BLaER1 (cell line): ENCODE data around the gene SPON1.

Experiments used
- H3K27ac ChIP-seq: shearing (Covaris generic); formaldehyde crosslinking; 2 replicates; pipeline ENCODE4 v1.8.1; 2022
- H3K27me3 ChIP-seq: shearing (Covaris generic); formaldehyde crosslinking; 2 replicates; pipeline ENCODE4 v1.8.1; 2022
- H3K36me3 ChIP-seq: shearing (Covaris generic); formaldehyde crosslinking; 2 replicates; pipeline ENCODE4 v1.8.1; 2022
- H3K4me1 ChIP-seq: shearing (Covaris generic); formaldehyde crosslinking; 2 replicates; pipeline ENCODE4 v1.8.1; 2022
- H3K4me2 ChIP-seq: shearing (Covaris generic); formaldehyde crosslinking; 2 replicates; pipeline ENCODE4 v1.8.1; 2022
- H3K4me3 ChIP-seq: shearing (Covaris generic); formaldehyde crosslinking; 2 replicates; pipeline ENCODE4 v1.8.1; 2022
- H3K9ac ChIP-seq: shearing (Covaris generic); formaldehyde crosslinking; 2 replicates; pipeline ENCODE4 v1.8.1; 2022
- H3K9me3 ChIP-seq: shearing (Covaris generic); formaldehyde crosslinking; 2 replicates; pipeline ENCODE4 v1.8.1; 2022
- H4K20me1 ChIP-seq: shearing (Covaris generic); formaldehyde crosslinking; 2 replicates; pipeline ENCODE4 v1.8.1; 2022
- Cebpa-rat ChIP-seq: shearing (Covaris generic); IDR thresholded peaks from 2 replicates; pipeline ENCODE4 v1.8.1; 2022

SPON1 gene

GRCh38 chr11:14052198-14052597 lies 89.7 kb downstream of the SPON1 start:
- Histone ChIP-seq H3K27ac (no peak overlapping the region), H3K9me3 (no peaks in the 10 kb centered on the region), H3K36me3 (no peaks in the 10 kb centered on the region), H3K4me2 (no peak overlapping the region), H3K9ac (no peak overlapping the region), H3K27me3 (no peaks in the 10 kb centered on the region), H4K20me1 (no peaks in the 10 kb centered on the region), H3K4me3 (no peak overlapping the region), H3K4me1 (peaks cover 5% of the 10 kb centered on the region; the same call in 1 of the 2 replicates)
- no peak for TF ChIP-seq Cebpa-rat

DNA sequence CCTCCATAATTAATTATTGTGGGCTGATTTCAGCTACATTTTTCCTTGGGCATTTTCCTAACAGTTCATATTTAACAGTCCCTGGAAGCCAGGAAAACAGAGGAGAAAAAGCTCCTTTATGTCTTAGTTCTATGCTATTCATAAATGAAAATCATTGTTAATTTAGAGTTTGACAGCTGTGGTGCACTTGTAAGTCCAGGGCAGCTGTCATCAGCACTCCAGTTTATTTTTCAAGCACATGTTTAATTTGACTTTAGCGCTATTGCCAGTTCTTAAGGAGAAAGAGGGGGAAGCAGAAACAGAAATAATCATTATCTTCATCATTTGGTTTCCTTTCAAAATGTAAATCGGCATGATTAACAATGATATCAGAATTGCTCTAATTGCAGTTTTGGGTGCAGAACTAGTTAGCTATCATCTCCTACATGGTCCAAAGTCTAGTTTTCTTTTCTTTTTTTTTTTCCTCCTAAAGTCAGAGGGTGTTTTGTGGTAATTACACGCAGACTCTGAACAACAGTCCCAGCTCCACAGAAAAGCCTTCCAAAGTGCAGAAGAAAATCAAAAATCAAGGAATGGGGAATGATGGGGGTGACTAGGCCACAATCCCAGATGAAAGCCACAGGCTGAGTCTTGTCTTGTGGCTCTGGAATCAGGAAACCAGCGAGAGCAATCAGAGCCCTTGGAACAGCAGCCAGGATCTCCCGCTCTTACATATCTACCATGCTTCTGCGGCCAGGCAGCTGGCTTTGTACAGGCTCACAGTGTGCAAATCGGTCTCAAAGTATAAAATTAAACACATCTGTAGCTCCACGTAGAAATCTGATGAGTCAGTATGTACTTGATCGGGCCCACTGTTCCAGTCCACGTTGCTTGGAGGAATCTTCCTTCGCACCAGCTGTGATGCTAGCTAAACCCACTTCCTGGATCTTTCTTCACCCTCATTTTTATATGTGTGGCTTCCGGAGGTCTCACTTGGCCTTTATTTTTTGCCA lies 91.9 kb downstream of the SPON1 start:
- Histone ChIP-seq H4K20me1 (no peaks in the 10 kb centered on the region), H3K9ac (no peak overlapping the region), H3K36me3 (no peaks in the 10 kb centered on the region), H3K4me1 (peaks cover 5% of the 10 kb centered on the region; the same call in 1 of the 2 replicates), H3K9me3 (no peaks in the 10 kb centered on the region), H3K4me2 (peak overlapping the region; percentile 5; the same call in 1 of the 2 replicates), H3K27me3 (no peaks in the 10 kb centered on the region), H3K27ac (no peak overlapping the region), H3K4me3 (no peak overlapping the region)
- no peak for TF ChIP-seq Cebpa-rat

GRCh38 chr11:14055936-14056335 lies 93.4 kb downstream of the SPON1 start:
- no peaks in the 10 kb centered on the region for H3K27me3 ChIP-seq
- no peak overlapping the region for H3K4me3 ChIP-seq
- peaks cover 5% of the 10 kb centered on the region; the same call in 1 of the 2 replicates for H3K4me1 ChIP-seq
- no peaks in the 10 kb centered on the region for H3K36me3 ChIP-seq
- H3K27ac ChIP-seq: no peak overlapping the region
- no peak overlapping the region for H3K9ac ChIP-seq
- TF ChIP-seq Cebpa-rat: no peak
- H3K4me2 ChIP-seq: no peak overlapping the region
- no peaks in the 10 kb centered on the region for H4K20me1 ChIP-seq
- H3K9me3 ChIP-seq: no peaks in the 10 kb centered on the region

GRCh38 chr11:14058061-14058460 lies 95.5 kb downstream of the SPON1 start:
- Histone ChIP-seq H4K20me1 (no peaks in the 10 kb centered on the region), H3K9ac (no peak overlapping the region), H3K4me3 (no peak overlapping the region), H3K9me3 (no peaks in the 10 kb centered on the region), H3K27ac (no peak overlapping the region), H3K36me3 (no peaks in the 10 kb centered on the region), H3K4me2 (no peak overlapping the region), H3K27me3 (no peaks in the 10 kb centered on the region), H3K4me1 (peaks cover 5% of the 10 kb centered on the region; the same call in 1 of the 2 replicates)
- TF ChIP-seq Cebpa-rat: no peak

GRCh38 chr11:14059491-14059890 lies 97.0 kb downstream of the SPON1 start:
- TF ChIP-seq Cebpa-rat: no peak
- Histone ChIP-seq H3K9me3 (no peaks in the 10 kb centered on the region), H3K9ac (no peak overlapping the region)

GRCh38 chr11:14061721-14062120 lies 99.2 kb downstream of the SPON1 start:
- no peak for TF ChIP-seq Cebpa-rat
- H3K27ac ChIP-seq: no peak overlapping the region
- no peaks in the 10 kb centered on the region for H3K27me3 ChIP-seq

More at GRCh38 chr11:14059491-14059890, 97.0 kb downstream of the SPON1 start:
- Histone ChIP-seq H3K27me3 (no peaks in the 10 kb centered on the region), H3K27ac (no peak overlapping the region), H3K36me3 (no peaks in the 10 kb centered on the region), H3K4me2 (no peak overlapping the region), H3K4me1 (peaks cover 4% of the 10 kb centered on the region; the same call in 1 of the 2 replicates), H4K20me1 (no peaks in the 10 kb centered on the region), H3K4me3 (no peak overlapping the region)

GRCh38 chr11:14065141-14065540 lies 102.6 kb downstream of the SPON1 start:
- H3K27ac ChIP-seq: no peak overlapping the region
- no peak overlapping the region for H3K4me3 ChIP-seq
- no peaks in the 10 kb centered on the region for H3K27me3 ChIP-seq
- H3K4me2 ChIP-seq: no peak overlapping the region
- H3K36me3 ChIP-seq: no peaks in the 10 kb centered on the region
- H3K9ac ChIP-seq: no peak overlapping the region
- no peak for TF ChIP-seq Cebpa-rat
- H3K9me3 ChIP-seq: no peaks in the 10 kb centered on the region
- no peaks in the 10 kb centered on the region for H3K4me1 ChIP-seq
- H4K20me1 ChIP-seq: no peaks in the 10 kb centered on the region

More at GRCh38 chr11:14061721-14062120, 99.2 kb downstream of the SPON1 start:
- Histone ChIP-seq H3K4me2 (no peak overlapping the region), H3K4me3 (no peak overlapping the region), H3K9ac (no peak overlapping the region), H3K36me3 (no peaks in the 10 kb centered on the region), H3K9me3 (no peaks in the 10 kb centered on the region), H3K4me1 (no peaks in the 10 kb centered on the region), H4K20me1 (no peaks in the 10 kb centered on the region)

GRCh38 chr11:14065681-14066080 lies 103.2 kb downstream of the SPON1 start:
- H3K9ac ChIP-seq: no peak overlapping the region
- no peaks in the 10 kb centered on the region for H3K36me3 ChIP-seq
- H3K4me1 ChIP-seq: no peaks in the 10 kb centered on the region
- no peak overlapping the region for H3K4me3 ChIP-seq
- H4K20me1 ChIP-seq: no peaks in the 10 kb centered on the region
- no peak overlapping the region for H3K27ac ChIP-seq
- TF ChIP-seq Cebpa-rat: no peak
- H3K9me3 ChIP-seq: no peaks in the 10 kb centered on the region
- H3K27me3 ChIP-seq: no peaks in the 10 kb centered on the region
- H3K4me2 ChIP-seq: no peak overlapping the region

GRCh38 chr11:14067686-14068085 lies 105.2 kb downstream of the SPON1 start:
- TF ChIP-seq Cebpa-rat: no peak
- no peak overlapping the region for H3K9ac ChIP-seq
- no peak overlapping the region for H3K4me3 ChIP-seq
- no peak overlapping the region for H3K27ac ChIP-seq
- no peak overlapping the region for H3K4me2 ChIP-seq
- H3K4me1 ChIP-seq: no peaks in the 10 kb centered on the region
- H3K9me3 ChIP-seq: no peaks in the 10 kb centered on the region
- no peaks in the 10 kb centered on the region for H3K27me3 ChIP-seq
- H3K36me3 ChIP-seq: no peaks in the 10 kb centered on the region
- H4K20me1 ChIP-seq: no peaks in the 10 kb centered on the region

DNA sequence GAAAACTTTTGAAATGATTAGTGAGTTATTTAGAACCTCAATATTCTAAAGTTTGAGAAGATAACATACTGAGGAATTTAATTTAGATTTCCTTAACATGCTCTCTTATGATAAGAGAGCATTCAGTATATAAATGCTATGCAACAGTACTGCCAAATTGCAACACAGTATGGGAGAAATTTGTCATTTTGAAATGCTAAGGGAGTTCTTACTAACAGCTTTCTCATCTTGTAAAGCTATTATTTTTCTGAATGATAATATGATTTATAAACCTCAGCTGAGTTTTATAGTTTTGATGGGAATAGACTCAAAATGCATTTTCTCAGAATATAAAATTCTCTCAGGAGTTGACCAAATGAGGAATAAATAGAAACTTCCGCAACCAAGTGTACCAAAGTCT lies 108.4 kb downstream of the SPON1 start:
- no peak for TF ChIP-seq Cebpa-rat
- H3K36me3 ChIP-seq: no peaks in the 10 kb centered on the region
- H3K9ac ChIP-seq: no peak overlapping the region

More for the DNA sequence above, 108.4 kb downstream of the SPON1 start:
- no peaks in the 10 kb centered on the region for H4K20me1 ChIP-seq
- H3K4me2 ChIP-seq: no peak overlapping the region
- H3K4me1 ChIP-seq: no peaks in the 10 kb centered on the region
- no peak overlapping the region for H3K27ac ChIP-seq
- H3K9me3 ChIP-seq: no peaks in the 10 kb centered on the region
- no peak overlapping the region for H3K4me3 ChIP-seq
- no peaks in the 10 kb centered on the region for H3K27me3 ChIP-seq
